Fibroblast of mammary gland (primary cell): ENCODE data around the gene ALKBH8.
"Not testable (repeated sequence)": the region's sequence is repeated elsewhere in the genome, so short reads cannot be mapped to it uniquely, and the experiment has no call there.

Source experiments
- DNase-seq: peaks from one replicate; pipeline ENCODE4 v3.0.0-alpha.2; 2010; ENCODE audit warnings: low read depth
- H3K4me3 ChIP-seq: 2 replicates; pipeline ENCODE4 v1.5.1; 2011; ENCODE audit warnings: low read depth, mild to moderate bottlenecking, low read length, moderate library complexity; ENCODE audit not compliant: control insufficient read depth
- CTCF ChIP-seq: conservative IDR thresholded peaks from 2 replicates; pipeline ENCODE4 v1.5.1; 2011; ENCODE audit warnings: low read depth, low read length, inconsistent platforms; ENCODE audit not compliant: control insufficient read depth, insufficient read depth

Gene ALKBH8

DNA sequence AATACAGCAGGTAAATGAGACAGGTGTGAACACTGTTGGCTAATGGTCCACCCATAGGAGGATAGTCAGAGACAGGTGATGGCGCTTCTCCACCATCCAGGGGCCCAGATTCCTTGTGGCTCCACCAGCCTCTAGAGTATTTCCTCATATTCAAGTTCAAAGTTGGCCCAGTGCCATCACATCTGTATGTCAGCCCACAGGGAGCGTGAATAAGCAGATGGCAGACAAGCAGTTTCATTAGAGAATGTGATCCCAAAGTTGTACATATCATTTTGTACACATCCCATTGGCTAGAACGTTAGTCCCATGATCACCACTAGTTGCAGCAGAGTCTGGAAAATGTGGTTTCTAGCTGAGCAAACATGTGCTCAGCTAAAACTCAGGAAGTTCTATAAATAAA, 96.9 kb downstream of the ALKBH8 start:
- no peak overlapping the region for H3K4me3 ChIP-seq
- peak; percentile 80 for DNase-seq
- TF ChIP-seq CTCF, result no peak

DNA sequence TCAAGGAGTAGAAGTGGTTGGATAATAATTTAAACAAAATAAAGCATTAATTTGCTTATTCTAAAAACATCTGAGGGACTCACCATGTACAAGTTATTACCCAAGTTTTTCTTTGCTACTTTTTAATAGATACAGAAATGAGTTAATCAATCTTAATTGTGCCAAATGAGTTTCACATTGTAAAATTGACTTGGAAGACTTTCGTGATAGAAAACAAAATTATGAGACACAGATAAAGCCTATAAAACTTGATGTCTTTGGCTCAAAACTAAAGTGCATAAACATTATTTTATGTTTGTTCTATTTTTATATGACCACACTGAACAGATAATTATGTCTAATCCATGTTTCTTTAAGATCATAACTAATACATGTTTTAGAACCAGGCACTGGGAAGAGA, 97.8 kb downstream of the ALKBH8 start:
- no peak for TF ChIP-seq CTCF
- no peak overlapping the region for H3K4me3 ChIP-seq
- no peak for DNase-seq

- not testable (repeated sequence) for H3K4me3 ChIP-seq, DNase-seq
These were observed 99.2 kb downstream of the ALKBH8 start for GRCh38 chr11:107466275-107466866.

GRCh38 chr11:107457558-107458271, 107.8 kb downstream of the ALKBH8 start, which contains the start of gene CWF19L2:
TSS of gene CWF19L2 (minus strand) at chr11:107457825. CDS start at chr11:107457816, 9 bp downstream.
- no peak for TF ChIP-seq CTCF
- peak within 1 kb of the TSS; percentile 95 for H3K4me3 ChIP-seq
- DNase-seq, result peak; percentile 95

DNA sequence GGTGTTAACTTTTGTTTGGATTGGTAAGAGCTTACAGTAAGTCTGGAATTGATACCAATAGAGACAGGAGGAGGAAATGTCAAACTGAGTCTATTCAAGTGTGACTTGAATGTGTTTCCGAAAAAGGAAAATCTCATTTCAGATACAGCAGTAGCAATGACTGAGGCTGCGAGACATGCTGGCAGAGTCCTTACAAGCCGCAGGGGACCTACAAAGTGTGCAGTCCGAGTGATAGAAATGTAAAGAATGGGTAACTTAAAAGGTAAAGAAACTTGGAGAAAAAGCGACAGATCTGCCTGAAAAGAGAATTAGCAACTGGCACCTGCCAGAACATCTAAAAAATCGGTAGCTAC, 108.4 kb downstream of the ALKBH8 start:
- peak; percentile 3 for DNase-seq
- TF ChIP-seq CTCF, result no peak
- peak overlapping the region; percentile 95 for H3K4me3 ChIP-seq

DNA sequence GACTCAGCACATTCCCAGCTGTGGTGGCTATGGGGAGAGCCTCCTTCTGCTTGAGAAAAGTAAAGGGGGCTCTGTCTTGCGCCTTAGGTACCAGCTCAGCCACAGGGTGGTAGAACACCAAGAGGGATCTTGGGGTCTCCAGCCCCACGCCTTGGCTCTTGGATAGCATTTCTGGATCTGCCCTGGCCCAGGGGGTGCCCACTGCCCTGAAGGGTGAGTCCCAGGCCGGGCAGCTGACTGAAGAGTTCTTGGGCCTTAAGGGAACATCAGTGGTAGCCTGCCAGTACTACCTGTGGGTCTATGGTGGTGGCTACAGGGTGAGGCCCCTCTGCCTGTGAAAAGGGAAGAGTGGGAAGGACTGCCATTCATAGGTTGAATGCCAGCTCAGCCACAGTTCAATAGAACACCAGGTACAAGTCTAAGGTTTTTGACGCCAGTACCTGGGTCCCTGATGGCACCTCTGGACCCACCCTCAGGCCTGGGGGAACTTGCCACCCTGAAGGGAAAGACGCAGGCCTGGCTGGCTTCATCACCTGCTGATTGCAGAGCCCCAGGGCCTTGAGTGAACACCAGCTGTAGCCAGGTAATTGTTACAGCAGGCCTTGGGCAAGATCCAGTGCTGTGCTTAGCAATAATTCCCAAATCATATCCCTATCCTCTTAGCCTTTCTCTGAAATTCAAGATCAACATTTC, 111.8 kb downstream of the ALKBH8 start:
- H3K4me3 ChIP-seq, result no peak overlapping the region
- no peak for TF ChIP-seq CTCF
- no peak for DNase-seq
